Measurements from ENCODE around the gene ZNF90.
A peak's percentile ranks its signal among the peaks of the same experiment; 100 is the strongest.
"Not testable (repeated sequence)": the region's sequence is repeated elsewhere in the genome, so short reads cannot be mapped to it uniquely, and the experiment has no call there.

Gene ZNF90

GRCh38 chr19:20078581-20079031 lies 806 bp downstream of the ZNF90 start:
- DNase-seq (ENCODE audit: low read depth): no peak
- no peak for TF ChIP-seq CTCF (conservative IDR thresholded peaks at IDR 0.05; ENCODE audit: low read depth, low read length)
- H3K4me3 ChIP-seq (ENCODE audit: low read length): peak overlapping the region; percentile 71

DNA sequence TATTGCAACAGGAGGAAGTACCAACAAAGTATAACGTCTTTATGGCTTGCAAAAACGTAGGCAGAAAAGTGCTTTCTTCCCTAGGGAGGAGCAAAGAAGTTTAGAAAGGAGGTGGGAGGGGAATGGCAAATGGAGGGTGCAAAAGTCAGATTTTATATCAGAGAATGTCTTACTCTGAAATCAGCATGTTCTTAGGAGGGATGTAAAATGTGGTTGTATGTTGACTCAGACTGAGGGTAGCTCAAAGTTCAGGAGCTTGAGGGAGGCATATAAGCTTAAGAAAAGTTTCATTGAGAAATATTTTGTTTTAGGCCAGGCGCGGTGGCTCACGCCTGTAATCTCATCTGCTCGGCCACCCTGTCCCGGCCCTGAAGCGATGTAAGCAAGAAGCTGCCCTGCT lies 1.7 kb downstream of the ZNF90 start:
- TF ChIP-seq CTCF (conservative IDR thresholded peaks at IDR 0.05; ENCODE audit: low read depth, low read length): no peak
- H3K4me3 ChIP-seq (ENCODE audit: low read length): peak overlapping the region; percentile 71
- DNase-seq (ENCODE audit: low read depth): no peak

DNA sequence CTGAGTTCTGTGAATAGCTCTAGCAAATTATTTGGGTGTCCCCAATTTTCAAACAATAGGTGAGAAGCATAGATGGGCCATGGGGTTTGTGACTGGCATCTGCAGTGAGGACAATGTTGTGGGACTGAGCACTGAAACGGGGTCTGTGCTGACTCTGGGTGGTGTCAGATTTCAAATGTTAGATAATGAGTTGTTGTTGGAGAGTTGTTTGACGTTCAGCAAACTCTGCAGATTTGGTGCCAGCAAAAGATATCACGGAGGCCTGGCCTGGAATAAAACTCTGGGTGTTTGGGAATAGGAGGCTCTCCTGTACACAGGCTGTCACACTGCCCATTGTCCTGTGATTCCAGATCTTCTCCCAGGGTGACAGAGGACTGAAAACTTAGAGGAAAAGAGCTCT lies 2.9 kb downstream of the ZNF90 start:
- H3K4me3 ChIP-seq (ENCODE audit: low read length): no peak overlapping the region
- DNase-seq (ENCODE audit: low read depth): no peak
- no peak for TF ChIP-seq CTCF (conservative IDR thresholded peaks at IDR 0.05; ENCODE audit: low read depth, low read length)

DNA sequence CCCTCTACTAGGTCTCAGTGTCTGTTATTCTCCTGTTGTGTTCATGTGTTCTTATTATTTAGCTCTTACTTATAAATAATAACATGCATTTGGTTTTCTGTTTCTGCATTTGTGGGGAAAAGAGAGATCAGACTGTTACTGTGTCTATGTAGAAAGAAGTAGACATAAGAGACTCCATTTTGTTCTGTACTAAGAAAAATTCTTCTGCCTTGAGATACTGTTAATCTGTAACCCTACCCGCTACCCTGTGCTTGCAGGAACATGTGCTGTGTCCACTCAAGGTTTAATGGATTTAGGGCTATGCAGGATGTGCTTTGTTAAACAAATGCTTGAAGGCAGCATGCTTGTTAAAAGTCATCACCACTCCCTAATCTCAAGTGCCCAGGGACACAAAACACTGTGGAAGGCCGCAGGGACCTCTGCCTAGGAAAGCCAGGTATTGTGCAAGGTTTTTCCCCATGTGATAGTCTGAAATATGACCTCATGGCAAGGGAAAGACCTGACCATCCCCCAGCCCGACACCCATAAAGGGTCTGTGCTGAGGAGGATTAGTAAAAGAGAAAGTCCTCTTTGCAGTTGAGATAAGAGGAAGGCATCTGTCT lies 4.5 kb downstream of the ZNF90 start:
- not testable (repeated sequence) for H3K4me3 ChIP-seq (ENCODE audit: low read length); DNase-seq (ENCODE audit: low read depth)

GRCh38 chr19:20082876-20083275 lies 5.1 kb downstream of the ZNF90 start:
- H3K4me3 ChIP-seq (ENCODE audit: low read length); DNase-seq (ENCODE audit: low read depth): not testable (repeated sequence)

DNA sequence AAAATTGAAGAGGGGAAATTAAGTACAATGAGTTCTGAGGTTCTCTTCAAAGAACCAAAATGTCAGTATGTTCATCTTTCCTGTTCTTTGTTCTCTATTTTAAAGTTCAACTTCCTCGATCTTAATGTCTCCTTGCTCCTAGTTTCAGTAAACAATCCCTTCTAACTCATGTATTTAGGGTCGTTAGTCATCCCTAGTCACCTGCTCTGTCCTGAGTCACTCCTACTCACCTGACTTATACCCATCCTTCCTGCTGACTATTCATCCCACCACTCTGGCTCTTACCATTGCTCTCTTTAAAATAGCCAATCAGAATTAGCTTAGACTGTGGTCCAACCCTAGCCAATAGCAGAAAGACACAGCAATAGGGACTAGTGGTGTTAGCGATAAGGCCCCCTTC lies 24.3 kb downstream of the ZNF90 start:
- H3K4me3 ChIP-seq (ENCODE audit: low read length): no peak overlapping the region
- DNase-seq (ENCODE audit: low read depth): no peak
- no peak for TF ChIP-seq CTCF (conservative IDR thresholded peaks at IDR 0.05; ENCODE audit: low read depth, low read length)

DNA sequence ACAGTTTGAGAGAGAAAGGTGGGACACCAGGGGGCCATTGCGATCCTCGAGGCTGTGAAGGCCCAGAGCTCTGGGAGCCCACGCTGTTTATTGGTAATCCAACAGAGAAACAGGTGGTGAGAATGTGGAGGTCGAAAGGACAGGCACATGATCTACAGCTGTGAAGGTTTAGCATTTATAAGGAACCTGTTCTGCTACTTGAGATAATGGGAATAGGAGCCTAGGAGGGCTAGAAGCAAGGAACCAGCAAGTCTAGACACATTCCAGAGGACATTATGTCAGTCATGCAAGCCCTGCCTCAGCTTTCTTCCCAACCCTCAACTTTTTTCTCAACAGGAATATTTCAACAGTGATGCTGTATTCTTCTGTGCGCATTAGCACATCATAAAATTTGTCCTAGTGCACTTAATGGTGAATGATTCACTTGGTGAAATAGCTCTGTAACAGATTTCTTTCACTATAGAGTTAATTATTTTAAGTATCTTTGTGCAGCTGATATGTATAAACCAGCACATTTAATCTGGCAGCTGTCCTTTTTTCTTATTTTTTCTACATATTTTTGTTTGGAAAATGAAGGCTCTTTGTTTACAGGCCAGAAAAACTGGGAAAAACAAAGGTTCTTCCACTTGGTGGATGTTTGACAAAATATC lies 25.4 kb downstream of the ZNF90 start:
- TF ChIP-seq CTCF (conservative IDR thresholded peaks at IDR 0.05; ENCODE audit: low read depth, low read length): no peak
- DNase-seq (ENCODE audit: low read depth): no peak
- H3K4me3 ChIP-seq (ENCODE audit: low read length): no peak overlapping the region

GRCh38 chr19:20107301-20107700 lies 29.5 kb downstream of the ZNF90 start:
- TF ChIP-seq CTCF (conservative IDR thresholded peaks at IDR 0.05; ENCODE audit: low read depth, low read length): no peak
- no peak for DNase-seq (ENCODE audit: low read depth)
- no peak overlapping the region for H3K4me3 ChIP-seq (ENCODE audit: low read length)

DNA sequence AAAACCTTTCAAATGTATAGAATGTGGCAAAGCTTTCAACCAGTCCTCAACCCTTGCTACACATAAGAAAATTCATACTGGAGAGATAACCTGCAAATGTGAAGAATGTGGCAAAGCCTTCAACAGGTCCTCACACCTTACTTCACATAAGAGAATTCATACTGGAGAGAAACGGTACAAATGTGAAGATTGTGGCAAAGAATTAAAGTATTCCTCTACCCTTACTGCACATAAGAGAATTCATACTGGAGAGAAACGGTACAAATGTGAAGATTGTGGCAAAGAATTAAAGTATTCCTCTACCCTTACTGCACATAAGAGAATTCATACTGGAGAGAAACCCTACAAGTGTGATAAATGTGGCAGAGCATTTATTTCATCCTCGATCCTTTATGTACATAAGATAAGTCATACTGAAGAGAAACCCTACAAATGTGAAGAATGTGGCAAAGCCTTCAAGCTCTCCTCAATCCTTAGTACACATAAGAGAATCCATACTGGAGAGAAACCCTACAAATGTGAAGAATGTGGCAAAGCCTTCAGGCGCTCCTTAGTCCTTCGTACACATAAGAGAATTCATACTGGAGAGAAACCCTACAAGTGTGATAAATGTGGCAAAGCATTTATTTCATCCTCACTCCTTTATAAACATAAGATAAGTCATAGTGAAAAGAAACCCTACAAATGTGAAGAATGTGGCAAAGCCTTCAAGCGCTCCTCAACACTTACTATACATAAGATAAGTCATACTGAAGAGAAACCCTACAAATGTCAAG lies 40.5 kb downstream of the ZNF90 start:
- DNase-seq (ENCODE audit: low read depth); H3K4me3 ChIP-seq (ENCODE audit: low read length): not testable (repeated sequence)
